Dedifferentiated amniotic fluid mesenchymal stem cell (primary cell): Measurements from ENCODE around the gene THRA.
A peak's percentile ranks its signal among the peaks of the same experiment; 100 is the strongest.

ENCODE experiments used
- DNase-seq: peaks from one replicate; pipeline ENCODE4 v3.0.0-alpha.2; 2016; ENCODE audit errors: extremely low spot score

Gene THRA, protein sequence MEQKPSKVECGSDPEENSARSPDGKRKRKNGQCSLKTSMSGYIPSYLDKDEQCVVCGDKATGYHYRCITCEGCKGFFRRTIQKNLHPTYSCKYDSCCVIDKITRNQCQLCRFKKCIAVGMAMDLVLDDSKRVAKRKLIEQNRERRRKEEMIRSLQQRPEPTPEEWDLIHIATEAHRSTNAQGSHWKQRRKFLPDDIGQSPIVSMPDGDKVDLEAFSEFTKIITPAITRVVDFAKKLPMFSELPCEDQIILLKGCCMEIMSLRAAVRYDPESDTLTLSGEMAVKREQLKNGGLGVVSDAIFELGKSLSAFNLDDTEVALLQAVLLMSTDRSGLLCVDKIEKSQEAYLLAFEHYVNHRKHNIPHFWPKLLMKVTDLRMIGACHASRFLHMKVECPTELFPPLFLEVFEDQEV

DNA sequence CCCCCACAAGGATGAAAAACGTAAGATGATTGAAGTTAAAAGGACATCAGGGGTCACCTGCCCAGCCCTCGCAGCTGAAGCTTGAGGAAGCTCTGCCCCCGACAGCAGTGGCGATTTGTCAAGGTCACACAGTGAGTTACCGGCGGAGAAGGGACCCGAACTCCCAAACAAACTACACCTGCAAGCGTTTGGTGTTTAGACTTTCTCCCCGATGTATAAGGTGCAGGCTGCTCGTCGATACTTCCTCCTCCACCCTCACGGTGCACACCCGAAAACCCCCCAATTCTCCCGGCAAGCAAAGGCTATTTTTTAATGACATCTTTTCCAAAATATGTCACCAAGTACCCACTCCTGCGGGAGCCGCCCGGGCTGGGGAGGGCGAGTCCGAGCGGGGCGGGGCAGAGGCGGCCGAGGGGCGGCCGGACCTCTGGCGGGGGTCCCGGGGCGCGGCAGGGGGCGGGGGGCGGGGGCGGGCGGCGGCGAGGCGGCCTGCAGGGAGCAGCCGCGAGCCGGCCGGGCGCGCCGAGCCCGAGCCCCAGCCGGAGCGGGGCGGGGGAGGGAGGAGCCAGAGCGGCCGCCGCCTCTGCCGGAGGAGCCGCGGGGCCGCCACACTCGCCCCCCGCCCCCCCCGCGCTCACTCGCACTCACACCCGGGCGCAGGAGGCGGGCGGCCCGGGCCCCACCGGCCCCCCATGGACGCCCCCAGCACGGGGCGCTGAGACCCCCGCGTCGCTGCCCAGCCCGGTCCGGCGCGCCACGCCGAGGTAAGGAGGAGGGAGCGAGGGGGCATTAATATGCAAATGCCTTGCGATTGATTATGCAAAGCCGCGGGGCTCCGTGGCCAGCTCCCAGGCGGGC, at the start of gene THRA:
Gene THRA (plus strand): TSS at position 637 of the 858 bp plus-strand sequence. CDS start 11,524 bp downstream, outside the sequence.
- DNase-seq: peak; percentile 38

DNA sequence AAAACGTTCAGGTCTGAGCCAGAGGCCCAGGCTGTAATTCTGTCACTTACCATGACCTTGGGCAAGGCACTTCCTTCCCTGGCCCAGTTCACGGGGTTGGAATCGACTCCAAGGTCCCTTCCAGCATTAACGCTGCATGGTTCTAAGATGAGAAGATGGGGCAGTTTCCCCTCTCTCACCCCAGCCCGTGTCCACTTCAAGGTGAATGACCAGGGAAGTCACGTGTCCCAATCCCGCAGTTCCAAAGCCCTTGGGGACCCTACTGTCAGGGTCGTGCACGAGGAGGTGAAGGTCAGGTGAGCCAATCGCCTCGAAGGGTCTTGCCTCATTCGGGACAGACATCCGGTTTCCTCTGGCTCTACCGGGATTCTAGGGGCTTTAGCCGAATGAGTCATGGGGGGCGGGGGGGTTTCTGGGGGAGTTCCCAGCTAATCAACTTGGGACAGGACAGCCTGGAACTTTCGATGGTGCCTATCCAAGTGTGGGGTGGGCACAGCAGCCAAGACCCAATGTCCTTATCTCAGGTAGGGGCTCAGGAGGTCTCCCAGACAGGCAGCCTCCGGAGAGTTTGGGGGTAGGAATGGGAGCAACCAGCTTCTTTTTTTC, 48.3 kb upstream of the THRA start:
- no peak for DNase-seq

DNA sequence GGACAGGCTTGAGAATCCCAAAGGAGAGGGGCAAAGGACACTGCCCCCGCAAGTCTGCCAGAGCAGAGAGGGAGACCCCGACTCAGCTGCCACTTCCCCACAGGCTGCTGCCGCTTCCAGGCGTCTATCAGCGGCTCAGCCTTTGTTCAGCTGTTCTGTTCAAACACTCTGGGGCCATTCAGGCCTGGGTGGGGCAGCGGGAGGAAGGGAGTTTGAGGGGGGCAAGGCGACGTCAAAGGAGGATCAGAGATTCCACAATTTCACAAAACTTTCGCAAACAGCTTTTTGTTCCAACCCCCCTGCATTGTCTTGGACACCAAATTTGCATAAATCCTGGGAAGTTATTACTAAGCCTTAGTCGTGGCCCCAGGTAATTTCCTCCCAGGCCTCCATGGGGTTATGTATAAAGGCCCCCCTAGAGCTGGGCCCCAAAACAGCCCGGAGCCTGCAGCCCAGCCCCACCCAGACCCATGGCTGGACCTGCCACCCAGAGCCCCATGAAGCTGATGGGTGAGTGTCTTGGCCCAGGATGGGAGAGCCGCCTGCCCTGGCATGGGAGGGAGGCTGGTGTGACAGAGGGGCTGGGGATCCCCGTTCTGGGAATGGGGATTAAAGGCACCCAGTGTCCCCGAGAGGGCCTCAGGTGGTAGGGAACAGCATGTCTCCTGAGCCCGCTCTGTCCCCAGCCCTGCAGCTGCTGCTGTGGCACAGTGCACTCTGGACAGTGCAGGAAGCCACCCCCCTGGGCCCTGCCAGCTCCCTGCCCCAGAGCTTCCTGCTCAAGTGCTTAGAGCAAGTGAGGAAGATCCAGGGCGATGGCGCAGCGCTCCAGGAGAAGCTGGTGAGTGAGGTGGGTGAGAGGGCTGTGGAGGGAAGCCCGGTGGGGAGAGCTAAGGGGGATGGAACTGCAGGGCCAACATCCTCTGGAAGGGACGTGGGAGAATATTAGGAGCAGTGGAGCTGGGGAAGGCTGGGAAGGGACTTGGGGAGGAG, 47.5 kb upstream of the THRA start, which contains the start of gene CSF3:
Gene CSF3 (plus strand): TSS at position 436 of the 993 bp plus-strand sequence. CDS start 35 bp downstream, at position 471.
- DNase-seq: no peak

DNA sequence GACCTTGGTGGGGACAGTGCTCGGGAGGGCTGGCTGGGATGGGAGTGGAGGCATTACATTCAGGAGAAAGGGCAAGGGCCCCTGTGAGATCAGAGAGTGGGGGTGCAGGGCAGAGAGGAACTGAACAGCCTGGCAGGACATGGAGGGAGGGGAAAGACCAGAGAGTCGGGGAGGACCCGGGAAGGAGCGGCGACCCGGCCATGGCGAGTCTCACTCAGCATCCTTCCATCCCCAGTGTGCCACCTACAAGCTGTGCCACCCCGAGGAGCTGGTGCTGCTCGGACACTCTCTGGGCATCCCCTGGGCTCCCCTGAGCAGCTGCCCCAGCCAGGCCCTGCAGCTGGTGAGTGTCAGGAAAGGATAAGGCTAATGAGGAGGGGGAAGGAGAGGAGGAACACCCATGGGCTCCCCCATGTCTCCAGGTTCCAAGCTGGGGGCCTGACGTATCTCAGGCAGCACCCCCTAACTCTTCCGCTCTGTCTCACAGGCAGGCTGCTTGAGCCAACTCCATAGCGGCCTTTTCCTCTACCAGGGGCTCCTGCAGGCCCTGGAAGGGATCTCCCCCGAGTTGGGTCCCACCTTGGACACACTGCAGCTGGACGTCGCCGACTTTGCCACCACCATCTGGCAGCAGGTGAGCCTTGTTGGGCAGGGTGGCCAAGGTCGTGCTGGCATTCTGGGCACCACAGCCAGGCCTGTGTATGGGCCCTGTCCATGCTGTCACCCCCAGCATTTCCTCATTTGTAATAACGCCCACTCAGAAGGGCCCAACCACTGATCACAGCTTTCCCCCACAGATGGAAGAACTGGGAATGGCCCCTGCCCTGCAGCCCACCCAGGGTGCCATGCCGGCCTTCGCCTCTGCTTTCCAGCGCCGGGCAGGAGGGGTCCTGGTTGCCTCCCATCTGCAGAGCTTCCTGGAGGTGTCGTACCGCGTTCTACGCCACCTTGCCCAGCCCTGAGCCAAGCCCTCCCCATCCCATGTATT, 46.5 kb upstream of the THRA start:
- no peak for DNase-seq

DNA sequence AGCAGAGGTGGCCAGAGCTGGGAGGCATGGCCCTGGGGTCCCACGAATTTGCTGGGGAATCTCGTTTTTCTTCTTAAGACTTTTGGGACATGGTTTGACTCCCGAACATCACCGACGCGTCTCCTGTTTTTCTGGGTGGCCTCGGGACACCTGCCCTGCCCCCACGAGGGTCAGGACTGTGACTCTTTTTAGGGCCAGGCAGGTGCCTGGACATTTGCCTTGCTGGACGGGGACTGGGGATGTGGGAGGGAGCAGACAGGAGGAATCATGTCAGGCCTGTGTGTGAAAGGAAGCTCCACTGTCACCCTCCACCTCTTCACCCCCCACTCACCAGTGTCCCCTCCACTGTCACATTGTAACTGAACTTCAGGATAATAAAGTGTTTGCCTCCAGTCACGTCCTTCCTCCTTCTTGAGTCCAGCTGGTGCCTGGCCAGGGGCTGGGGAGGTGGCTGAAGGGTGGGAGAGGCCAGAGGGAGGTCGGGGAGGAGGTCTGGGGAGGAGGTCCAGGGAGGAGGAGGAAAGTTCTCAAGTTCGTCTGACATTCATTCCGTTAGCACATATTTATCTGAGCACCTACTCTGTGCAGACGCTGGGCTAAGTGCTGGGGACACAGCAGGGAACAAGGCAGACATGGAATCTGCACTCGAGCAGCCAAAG, 45.2 kb upstream of the THRA start:
- no peak for DNase-seq

DNA sequence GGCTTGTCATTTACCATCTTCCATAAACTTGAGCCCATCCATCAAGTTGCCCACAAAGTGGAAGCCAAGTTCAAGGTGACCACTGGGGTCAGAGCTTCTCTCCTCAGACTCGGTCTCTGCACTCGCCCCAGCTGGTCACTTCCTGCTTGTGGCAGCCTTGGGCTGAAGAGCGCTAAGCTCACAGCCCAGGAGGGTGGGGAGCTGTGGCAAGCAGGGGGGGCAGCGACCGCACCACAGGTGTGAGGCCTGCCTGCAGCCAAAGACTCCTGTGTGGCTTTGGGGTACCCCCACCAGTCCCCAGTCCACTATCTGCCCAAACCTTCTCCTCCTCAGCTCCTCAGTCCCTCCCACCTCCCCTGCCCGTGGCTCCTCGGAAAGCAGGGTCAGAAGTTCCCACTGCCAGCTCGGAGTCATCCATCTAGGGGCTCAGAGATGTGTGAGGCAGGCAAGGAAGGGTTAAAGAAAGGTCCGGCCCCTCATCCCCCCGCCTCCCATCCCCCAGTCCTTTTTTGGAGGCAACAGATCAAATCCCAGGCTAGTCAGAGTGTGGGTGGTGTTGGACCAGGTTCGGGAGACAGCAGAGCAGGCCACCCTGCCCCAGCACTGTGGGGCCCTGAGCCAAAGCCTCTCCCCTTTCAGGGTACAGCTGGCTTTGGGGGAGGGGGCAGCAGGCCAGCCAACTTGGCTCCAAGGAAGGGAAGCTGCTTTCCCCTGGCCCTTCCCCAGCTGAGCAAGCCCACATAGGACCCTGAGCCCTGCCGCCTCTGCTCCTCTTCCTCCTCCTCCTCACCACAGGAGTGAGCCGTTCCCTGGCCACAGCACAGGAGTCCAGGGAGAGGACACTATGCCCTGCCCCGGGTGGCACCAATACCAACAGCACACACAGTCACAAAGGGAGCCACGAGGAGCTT, 44.3 kb upstream of the THRA start:
- DNase-seq: no peak

DNA sequence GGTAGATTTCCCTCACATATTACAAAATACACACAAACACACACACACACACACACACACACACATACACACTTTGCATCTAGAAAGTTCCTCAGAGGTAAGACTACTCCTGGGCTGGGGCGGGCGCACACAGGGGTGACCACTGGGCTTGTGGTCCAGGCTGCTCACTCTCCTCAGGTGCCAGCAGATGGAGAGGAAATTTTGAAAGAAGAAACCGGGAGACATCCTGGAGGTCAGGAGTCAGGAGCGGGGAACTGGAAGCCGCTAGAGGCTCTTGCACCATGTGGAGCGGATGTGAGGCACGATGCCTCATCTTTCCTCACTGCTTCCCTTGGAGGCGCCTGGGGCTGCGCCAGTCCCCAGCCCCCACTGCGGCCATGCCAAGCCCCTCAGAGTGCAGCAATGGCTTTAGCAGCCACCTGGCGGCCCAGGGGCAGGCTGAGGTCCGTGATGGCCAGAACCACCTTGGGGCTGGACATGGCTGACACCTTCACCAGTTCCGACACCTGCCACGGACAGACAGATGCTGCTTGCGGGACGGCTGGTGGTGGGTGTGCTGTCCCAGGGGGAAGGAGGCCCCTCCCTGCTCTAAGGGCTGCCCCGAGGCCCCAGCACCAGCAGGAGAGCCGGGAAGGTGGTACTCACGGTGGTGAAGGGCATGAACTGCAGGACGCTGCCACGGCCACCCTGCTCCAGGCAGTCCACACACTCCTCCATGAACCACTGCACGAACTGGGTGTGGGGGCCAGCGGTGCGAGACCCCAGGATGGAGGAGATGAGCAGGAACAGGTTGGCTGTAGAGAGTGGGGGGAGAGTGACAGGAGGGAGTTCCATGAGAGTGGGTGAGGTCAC, 43.4 kb upstream of the THRA start:
- no peak for DNase-seq

DNA sequence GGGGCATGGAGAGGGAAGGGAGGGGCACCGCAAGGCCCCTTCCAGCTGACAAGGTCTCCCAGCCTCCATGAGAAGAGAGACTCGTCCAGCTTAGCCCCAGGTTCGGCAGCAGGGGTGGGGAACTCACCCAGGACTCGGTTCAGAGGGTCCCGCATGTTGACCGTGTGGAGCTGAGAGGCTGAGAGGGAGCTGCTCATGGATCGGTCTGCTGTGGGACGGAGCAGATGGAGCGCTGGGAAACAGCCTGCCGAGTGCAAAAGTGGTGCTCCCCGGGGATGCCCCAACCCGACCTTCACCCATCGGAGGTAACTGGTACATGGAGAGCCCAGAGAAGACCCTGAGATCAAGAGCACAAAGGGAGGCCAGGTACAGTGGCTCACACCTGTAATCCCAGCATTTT, 42.6 kb upstream of the THRA start:
- DNase-seq: no peak

DNA sequence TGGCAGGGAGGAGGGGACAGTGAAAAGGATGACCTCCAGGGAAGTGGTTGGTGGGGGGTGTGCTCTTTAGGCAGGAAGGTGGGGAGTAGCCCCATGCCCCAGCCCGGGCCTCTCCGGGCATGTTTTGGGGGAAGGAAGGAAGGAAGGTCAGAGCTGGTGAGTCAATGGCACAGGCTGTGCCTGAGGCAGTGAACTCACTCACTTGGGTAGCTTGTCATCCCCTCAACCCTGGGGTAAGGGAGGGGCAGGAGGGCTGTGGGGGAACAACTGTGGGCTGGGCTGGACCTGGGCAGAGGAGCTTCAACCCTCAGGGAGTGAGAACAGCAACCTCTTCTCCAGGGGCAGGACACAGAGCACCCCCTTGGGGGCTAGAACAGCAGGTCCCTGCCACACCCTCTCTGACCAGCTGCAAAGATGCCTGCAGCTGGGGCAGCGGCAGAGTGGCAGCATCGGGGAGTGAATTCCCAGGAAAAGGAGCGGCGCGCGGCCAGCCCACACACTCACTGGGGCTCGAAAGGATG, 41.3 kb upstream of the THRA start:
- peak; percentile 35 for DNase-seq

DNA sequence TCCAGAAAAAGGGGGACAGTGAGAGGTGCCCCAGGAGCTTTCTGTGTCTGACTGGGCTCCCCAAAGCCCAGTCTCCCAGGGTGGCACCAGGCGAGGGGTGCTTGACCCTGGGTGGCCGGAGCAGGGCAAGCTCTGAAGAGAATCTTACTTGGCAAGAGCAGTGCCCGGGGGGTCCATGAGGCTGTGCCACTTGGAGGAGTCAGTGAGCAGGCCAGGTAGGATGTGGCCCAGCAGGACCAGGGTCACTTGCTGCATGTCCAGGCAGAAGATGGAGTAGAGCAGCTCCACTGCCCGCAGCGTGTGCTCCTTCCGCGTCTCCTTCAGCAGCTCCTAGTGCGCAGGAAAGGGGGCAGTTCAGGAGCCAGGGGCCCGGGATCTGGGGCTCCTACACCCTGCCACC, 40.3 kb upstream of the THRA start:
- no peak for DNase-seq

DNA sequence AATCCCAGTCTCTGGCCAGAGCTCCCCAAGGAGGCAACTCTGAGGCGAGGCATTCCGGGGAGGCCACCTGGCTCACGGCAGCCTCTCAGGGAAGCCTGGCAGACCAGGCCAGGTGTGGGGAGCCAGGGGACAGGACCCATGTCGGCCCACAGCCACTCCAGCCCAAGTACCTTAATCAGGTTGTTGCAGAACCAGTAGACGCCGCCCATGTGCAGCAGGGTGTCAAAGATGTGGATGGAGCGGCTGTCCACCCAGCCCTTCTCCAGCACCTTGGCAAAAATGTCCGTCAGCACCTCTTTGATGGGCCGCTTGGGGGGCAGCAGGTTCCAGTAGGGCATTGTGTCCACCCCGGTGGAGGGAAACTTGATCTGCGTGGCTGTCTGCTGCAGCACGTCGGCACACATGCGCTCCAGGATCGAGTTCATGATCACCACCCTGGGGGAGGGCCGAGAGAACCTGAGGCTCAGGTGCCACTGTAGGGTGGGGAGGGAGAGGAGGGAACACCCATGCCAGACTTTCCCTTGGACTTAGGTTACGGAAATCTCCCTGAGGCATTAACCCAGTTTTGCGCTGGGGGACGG, 39.7 kb upstream of the THRA start:
- DNase-seq: no peak

DNA sequence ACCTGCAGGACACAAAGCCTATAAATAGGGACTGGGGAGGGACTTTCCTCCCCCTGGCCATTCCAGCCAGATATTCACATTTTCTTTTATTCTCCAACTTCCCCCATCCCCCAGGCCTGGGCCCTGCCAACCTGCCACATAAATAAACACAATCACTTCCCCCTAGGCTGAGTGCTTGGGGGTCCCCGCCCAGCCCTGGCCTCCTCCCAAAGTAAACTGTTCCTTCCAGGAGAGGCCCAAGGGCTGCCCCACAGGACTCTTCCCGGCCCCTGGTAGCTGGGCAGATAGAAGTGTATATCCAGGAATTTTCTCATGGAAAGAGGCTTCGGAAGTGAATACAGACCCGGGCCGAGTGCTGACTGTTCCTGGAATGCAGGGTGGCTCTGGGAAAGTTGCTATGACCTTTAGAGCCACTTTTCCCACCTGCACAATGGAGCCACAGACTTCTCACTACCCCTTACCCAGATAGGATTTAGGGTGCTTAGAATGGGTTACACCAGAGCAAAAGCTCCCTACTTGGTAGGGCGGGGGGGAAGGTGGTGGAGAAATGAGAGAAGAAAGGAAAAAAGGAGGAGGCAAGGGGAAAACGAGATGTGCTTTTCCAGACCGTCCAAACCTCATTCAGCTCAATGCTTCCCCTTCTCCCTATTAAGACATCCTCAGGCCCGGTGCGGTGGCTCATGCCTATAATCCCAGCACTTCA, 39.0 kb upstream of the THRA start:
- no peak for DNase-seq

DNA sequence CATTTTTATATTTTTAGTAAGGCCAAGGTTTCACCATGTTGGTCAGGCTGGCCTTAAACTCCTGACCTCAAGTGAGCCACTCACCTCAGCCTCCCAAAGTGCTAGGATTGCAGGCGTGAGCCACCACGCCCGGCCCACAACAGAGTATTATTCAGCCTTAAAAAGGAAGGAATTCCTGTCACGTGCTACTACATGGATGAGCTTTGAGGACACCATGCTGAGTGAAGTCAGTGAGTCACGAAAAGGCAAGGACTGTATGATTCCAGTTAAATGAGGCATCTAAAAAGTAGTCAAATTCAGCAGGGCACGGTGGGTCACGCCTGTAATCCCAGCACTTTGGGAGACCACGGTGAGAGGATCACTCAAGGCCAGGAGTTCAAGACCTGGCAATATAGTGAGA, 37.9 kb upstream of the THRA start:
- DNase-seq: no peak

DNA sequence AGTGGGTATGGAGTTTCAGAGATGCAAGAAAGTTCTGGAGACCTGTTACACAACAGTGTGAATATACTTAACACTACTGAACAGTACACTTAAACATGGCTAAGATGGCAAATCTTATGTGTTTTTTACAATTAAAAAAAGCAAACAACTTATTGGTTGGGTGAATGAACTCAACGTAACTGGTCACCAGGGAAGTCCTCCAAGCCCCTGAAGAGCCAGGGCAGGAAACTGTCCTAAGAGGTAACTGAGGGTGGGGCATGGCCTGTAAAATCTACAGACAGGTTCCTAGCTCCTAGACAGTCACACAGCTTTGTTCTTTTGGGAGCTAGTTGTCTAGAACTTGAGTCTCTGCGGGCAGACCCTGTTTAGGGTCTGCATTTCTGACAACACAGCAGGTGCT, 37.2 kb upstream of the THRA start:
- no peak for DNase-seq

DNA sequence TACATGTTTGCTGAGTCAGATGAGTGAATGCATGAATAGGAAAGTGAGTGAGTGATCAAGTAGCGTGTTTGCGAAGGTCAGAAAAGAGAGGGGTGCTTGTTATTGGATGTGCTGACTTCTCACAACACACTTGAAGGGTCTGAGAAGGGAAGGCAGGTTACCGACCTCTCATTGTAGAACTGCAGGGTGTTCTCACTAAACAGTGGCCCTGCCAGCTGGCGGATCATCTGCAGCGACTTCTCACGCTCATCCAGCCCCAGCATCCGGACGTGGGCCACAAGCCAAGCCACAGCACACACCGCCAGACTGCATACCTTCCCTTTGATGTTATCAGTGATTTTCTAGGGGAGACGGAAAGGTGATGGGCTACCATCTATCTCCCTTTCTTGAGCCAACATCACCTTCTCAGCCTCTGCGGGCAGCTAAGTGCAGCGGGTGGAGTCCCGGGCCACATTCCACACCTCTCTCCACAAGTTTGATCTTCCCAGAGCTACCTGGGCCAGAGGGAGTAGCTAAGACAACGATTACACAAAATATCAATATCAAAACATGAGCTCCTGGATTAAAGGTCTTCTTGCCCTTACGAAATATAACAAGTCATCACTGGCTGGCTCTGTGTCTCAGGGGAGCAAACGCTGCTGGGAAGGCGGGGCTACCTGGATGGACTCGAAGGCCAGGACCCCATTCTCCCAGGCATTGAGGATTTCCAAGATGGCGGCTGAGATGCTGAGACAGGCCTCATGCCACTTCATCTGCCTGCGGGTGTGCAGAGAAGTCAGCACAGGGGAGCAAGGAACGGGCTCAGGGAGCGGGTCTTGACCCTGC, 36.6 kb upstream of the THRA start:
- DNase-seq: no peak
